Measurements from ENCODE around the gene GNG7.

The GNG7 gene
- total RNA-seq, result 0.56 to 5.8 (median 5.2) reads per million in 3 experiments

- DNase-seq, result peak; percentile 94
These were observed at the start of gene GNG7 for GRCh38 chr19:2702170-2703076. GNG7 (minus strand) TSS chr19:2702694; CDS start chr19:2520688, 182,006 bp downstream.

GRCh38 chr19:2751438-2751830 is 48.9 kb upstream of the GNG7 start:
- DNase-seq, result no peak

- DNase-seq, result no peak
These were observed 48.4 kb upstream of the GNG7 start for GRCh38 chr19:2750808-2751437.

- DNase-seq, result no peak
These were observed 44.9 kb upstream of the GNG7 start for GRCh38 chr19:2747349-2747748.

GRCh38 chr19:2744113-2744512 is 41.6 kb upstream of the GNG7 start:
- no peak for DNase-seq

GRCh38 chr19:2743099-2743498 is 40.6 kb upstream of the GNG7 start:
- DNase-seq, result no peak

- no peak for DNase-seq
These were observed 37.8 kb upstream of the GNG7 start for GRCh38 chr19:2740314-2740656.

- DNase-seq, result peak; percentile 97
These were observed 37.3 kb upstream of the GNG7 start, which contains the start of gene SLC39A3 for GRCh38 chr19:2739602-2740313. SLC39A3 (minus strand) TSS chr19:2740017; CDS start chr19:2737257, 2,760 bp downstream.

- DNase-seq, result no peak
These were observed 34.2 kb upstream of the GNG7 start for GRCh38 chr19:2736550-2737190.

- no peak for DNase-seq
These were observed 32.9 kb upstream of the GNG7 start for GRCh38 chr19:2735374-2735773.

- DNase-seq, result no peak
These were observed 32.2 kb upstream of the GNG7 start for GRCh38 chr19:2734589-2735288.

- DNase-seq, result no peak
These were observed 31.6 kb upstream of the GNG7 start for GRCh38 chr19:2733930-2734588.

- DNase-seq, result no peak
These were observed 30.4 kb upstream of the GNG7 start for GRCh38 chr19:2732883-2733282.

- no peak for DNase-seq
These were observed 29.7 kb upstream of the GNG7 start for GRCh38 chr19:2732157-2732725.

GRCh38 chr19:2731181-2731995 is 28.9 kb upstream of the GNG7 start:
- no peak for DNase-seq

- no peak for DNase-seq
These were observed 27.7 kb upstream of the GNG7 start for GRCh38 chr19:2729943-2730818.

GRCh38 chr19:2728783-2729387 is 26.4 kb upstream of the GNG7 start:
- DNase-seq, result no peak

- DNase-seq, result no peak
These were observed 25.1 kb upstream of the GNG7 start for GRCh38 chr19:2727640-2727944.

All from central memory CD4-positive, alpha-beta T cell (primary cell).